SK-N-SH (cell line): ENCODE data around the gene ZNF791.

Experiments used
- CTCF ChIP-seq: fragments of 200-600 bp; sonication (generic); IDR thresholded peaks from 2 replicates; pipeline ENCODE4 v1.6.1; 2017; ENCODE audit warnings: antibody characterized with exemption, mild to moderate bottlenecking, moderate library complexity
- EP300 ChIP-seq, 2 experiments: IDR thresholded peaks; 2 replicates each; pipeline versions ENCODE4 v1.4.0 to v1.6.1; 2012; ENCODE audit warnings: borderline replicate concordance in 1 of 2, low read depth in 1 of 2, low read length in 1 of 2
- EZH2phosphoT487 ChIP-seq: fragments of 200-600 bp; sonication (generic); IDR thresholded peaks from 2 replicates; pipeline ENCODE4 v1.6.1; 2017; ENCODE audit warnings: low read depth, mixed run types, mild to moderate bottlenecking, antibody characterized with exemption, moderate library complexity, borderline replicate concordance
- JUND ChIP-seq: IDR thresholded peaks from 2 replicates; pipeline ENCODE4 v1.4.0; 2012
- MAX ChIP-seq: IDR thresholded peaks from 2 replicates; pipeline ENCODE4 v1.4.0; 2012; ENCODE audit warnings: low read depth
- RFX5 ChIP-seq: IDR thresholded peaks from 2 replicates; pipeline ENCODE4 v1.6.1; 2012; ENCODE audit warnings: mild to moderate bottlenecking, improper control_type of control experiment, low read length
- SIN3A ChIP-seq: IDR thresholded peaks from 2 replicates; pipeline ENCODE4 v1.6.1; 2012; ENCODE audit warnings: low read depth, mild to moderate bottlenecking, low read length, moderate library complexity, borderline replicate concordance
- TEAD4 ChIP-seq: IDR thresholded peaks from 2 replicates; pipeline ENCODE4 v1.4.0; 2012; ENCODE audit warnings: mild to moderate bottlenecking, borderline replicate concordance; ENCODE audit not compliant: insufficient read depth

- TF ChIP-seq CTCF = no peak
- no peak for TF ChIP-seq MAX
- TF ChIP-seq EZH2phosphoT487 = no peak
- no peak for TF ChIP-seq EP300 (IDR thresholded peaks at IDR 0.05; ENCODE audit: borderline replicate concordance in 1 of 2, low read depth in 1 of 2, low read length in 1 of 2)
- no peak for TF ChIP-seq JUND
- TF ChIP-seq SIN3A = no peak
- no peak for TF ChIP-seq TEAD4
- TF ChIP-seq RFX5 = no peak
These were observed 44.8 kb downstream of the ZNF791 start for GRCh38 chr19:12655546-12655945.
